CD1c-positive myeloid dendritic cell (primary cell): ENCODE measurements around the gene JOSD1.
A peak's percentile ranks its signal among the peaks of the same experiment; 100 is the strongest.

Source experiments
- DNase-seq: peaks from one replicate; pipeline ENCODE4 v3.0.0-alpha.2; 2016; ENCODE audit errors: extremely low spot score

Gene JOSD1

GRCh38 chr22:38733329-38733723 lies 32.6 kb upstream of the JOSD1 start:
- peak; percentile 24 for DNase-seq

- no peak for DNase-seq
Measured at GRCh38 chr22:38732251-38732815, 31.6 kb upstream of the JOSD1 start.

- DNase-seq: no peak
Measured at GRCh38 chr22:38731703-38732161, 31.0 kb upstream of the JOSD1 start.

GRCh38 chr22:38730411-38730871 lies 29.7 kb upstream of the JOSD1 start:
- DNase-seq: no peak

GRCh38 chr22:38729946-38730345 lies 29.2 kb upstream of the JOSD1 start:
- no peak for DNase-seq

GRCh38 chr22:38728871-38729796 lies 28.4 kb upstream of the JOSD1 start:
- no peak for DNase-seq

- no peak for DNase-seq
Measured at GRCh38 chr22:38727530-38728451, 27.0 kb upstream of the JOSD1 start.

GRCh38 chr22:38727123-38727522 lies 26.4 kb upstream of the JOSD1 start:
- DNase-seq: no peak

- DNase-seq: no peak
Measured at GRCh38 chr22:38725900-38726655, 25.3 kb upstream of the JOSD1 start.

GRCh38 chr22:38724926-38725571 lies 24.3 kb upstream of the JOSD1 start:
- peak; percentile 48 for DNase-seq

- DNase-seq: no peak
Measured at GRCh38 chr22:38724176-38724575, 23.4 kb upstream of the JOSD1 start.

GRCh38 chr22:38721551-38721950 lies 20.8 kb upstream of the JOSD1 start:
- DNase-seq: no peak

- no peak for DNase-seq
Measured at GRCh38 chr22:38720350-38720749, 19.6 kb upstream of the JOSD1 start.

GRCh38 chr22:38719196-38719595 lies 18.5 kb upstream of the JOSD1 start:
- DNase-seq: no peak

- DNase-seq: peak; percentile 53
Measured at GRCh38 chr22:38718414-38718813, 17.7 kb upstream of the JOSD1 start.

- no peak for DNase-seq
Measured at GRCh38 chr22:38717244-38717643, 16.5 kb upstream of the JOSD1 start.

GRCh38 chr22:38716826-38717225 lies 16.1 kb upstream of the JOSD1 start:
- DNase-seq: no peak

GRCh38 chr22:38716271-38716670 lies 15.5 kb upstream of the JOSD1 start:
- DNase-seq: no peak

GRCh38 chr22:38715852-38716251 lies 15.1 kb upstream of the JOSD1 start:
- DNase-seq: no peak

- DNase-seq: peak; percentile 51
Measured at GRCh38 chr22:38715176-38715764, 14.5 kb upstream of the JOSD1 start.
